ENCODE results near the gene ALX4. TPM values are rescaled to one million over a fixed set of nuclear protein-coding genes. Genes with fewer than 3 reads are reported as not detected.
A peak's percentile ranks its signal among the peaks of the same experiment; 100 is the strongest.

ALX4 gene
- total RNA-seq, 1 donor from 2014 or later: not detected

GRCh38 chr11:44274404-44274803 is 35.5 kb downstream of the ALX4 start:
- DNase-seq: no peak
- H3K4me1 ChIP-seq: no peaks in the 10 kb centered on the region
- H3K27ac ChIP-seq: no peak overlapping the region
- H3K4me3 ChIP-seq: no peak overlapping the region
- no peaks in the 10 kb centered on the region for H3K36me3 ChIP-seq
- no peak for TF ChIP-seq CTCF (IDR thresholded peaks at IDR 0.05)
- H3K9me3 ChIP-seq: no peaks in the 10 kb centered on the region
- H3K27me3 ChIP-seq: no peaks in the 10 kb centered on the region
- no peak for ATAC-seq
- intact Hi-C loops (cut with DNase I): no loop called here

GRCh38 chr11:44271286-44271685 is 38.7 kb downstream of the ALX4 start:
- ATAC-seq (no peak), DNase-seq (no peak)
- Histone ChIP-seq H3K9me3 (no peaks in the 10 kb centered on the region), H3K27ac (no peak overlapping the region), H3K36me3 (no peaks in the 10 kb centered on the region), H3K4me3 (no peak overlapping the region), H3K4me1 (no peaks in the 10 kb centered on the region), H3K27me3 (no peaks in the 10 kb centered on the region)
- no peak for TF ChIP-seq CTCF (IDR thresholded peaks at IDR 0.05)
- intact Hi-C loops (cut with DNase I): no loop called here

GRCh38 chr11:44270403-44271273 is 39.3 kb downstream of the ALX4 start:
- H3K4me3 ChIP-seq: no peak overlapping the region
- DNase-seq (peak; percentile 51), ATAC-seq (no peak)
- H3K36me3 ChIP-seq: no peaks in the 10 kb centered on the region
- no peak for TF ChIP-seq CTCF (IDR thresholded peaks at IDR 0.05)
- no peaks in the 10 kb centered on the region for H3K27me3 ChIP-seq
- no peaks in the 10 kb centered on the region for H3K9me3 ChIP-seq
- intact Hi-C loops (cut with DNase I): no loop called here
- no peaks in the 10 kb centered on the region for H3K4me1 ChIP-seq
- H3K27ac ChIP-seq: no peak overlapping the region

GRCh38 chr11:44269369-44270351 is 40.3 kb downstream of the ALX4 start:
- TF ChIP-seq CTCF (IDR thresholded peaks at IDR 0.05): no peak
- intact Hi-C loops (cut with DNase I): no loop called here
- peak; percentile 38 for DNase-seq
- Histone ChIP-seq H3K4me1 (no peaks in the 10 kb centered on the region), H3K4me3 (no peak overlapping the region), H3K9me3 (no peaks in the 10 kb centered on the region), H3K27me3 (no peaks in the 10 kb centered on the region), H3K27ac (no peak overlapping the region), H3K36me3 (no peaks in the 10 kb centered on the region)
- ATAC-seq: no peak

GRCh38 chr11:44268614-44269080 is 41.3 kb downstream of the ALX4 start:
- H3K4me1 ChIP-seq: no peaks in the 10 kb centered on the region
- no peak for TF ChIP-seq CTCF (IDR thresholded peaks at IDR 0.05)
- no peak overlapping the region for H3K27ac ChIP-seq
- ATAC-seq (no peak), DNase-seq (peak; percentile 34)
- H3K4me3 ChIP-seq: no peak overlapping the region
- intact Hi-C loops (cut with DNase I): no loop called here
- H3K36me3 ChIP-seq: no peaks in the 10 kb centered on the region
- no peaks in the 10 kb centered on the region for H3K27me3 ChIP-seq
- no peaks in the 10 kb centered on the region for H3K9me3 ChIP-seq
